ENCODE measurements around the gene NBPF9.
"Not testable (repeated sequence)": the region's sequence is repeated elsewhere in the genome, so short reads cannot be mapped to it uniquely, and the experiment has no call there.

DNA sequence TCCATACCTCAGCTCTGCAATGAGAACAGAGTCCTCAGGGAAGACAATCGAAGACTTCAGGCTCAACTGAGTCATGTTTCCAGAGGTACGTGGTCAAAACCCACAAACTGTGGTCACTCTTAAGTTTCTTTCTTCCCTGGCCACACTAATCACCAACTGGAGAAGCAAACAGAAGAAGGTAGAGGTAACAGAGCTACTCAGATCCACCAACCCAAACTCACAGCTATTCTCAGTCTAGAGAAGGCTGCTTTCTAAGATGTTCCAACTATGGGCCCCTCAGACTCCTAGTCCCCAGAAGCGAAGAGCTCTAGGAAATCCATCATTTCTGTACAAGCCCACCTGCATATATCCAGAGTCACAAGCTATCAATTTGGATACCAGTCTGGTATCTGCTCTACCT, 84.8 kb downstream of the NBPF9 start:
- TF ChIP-seq, protein P1, sequence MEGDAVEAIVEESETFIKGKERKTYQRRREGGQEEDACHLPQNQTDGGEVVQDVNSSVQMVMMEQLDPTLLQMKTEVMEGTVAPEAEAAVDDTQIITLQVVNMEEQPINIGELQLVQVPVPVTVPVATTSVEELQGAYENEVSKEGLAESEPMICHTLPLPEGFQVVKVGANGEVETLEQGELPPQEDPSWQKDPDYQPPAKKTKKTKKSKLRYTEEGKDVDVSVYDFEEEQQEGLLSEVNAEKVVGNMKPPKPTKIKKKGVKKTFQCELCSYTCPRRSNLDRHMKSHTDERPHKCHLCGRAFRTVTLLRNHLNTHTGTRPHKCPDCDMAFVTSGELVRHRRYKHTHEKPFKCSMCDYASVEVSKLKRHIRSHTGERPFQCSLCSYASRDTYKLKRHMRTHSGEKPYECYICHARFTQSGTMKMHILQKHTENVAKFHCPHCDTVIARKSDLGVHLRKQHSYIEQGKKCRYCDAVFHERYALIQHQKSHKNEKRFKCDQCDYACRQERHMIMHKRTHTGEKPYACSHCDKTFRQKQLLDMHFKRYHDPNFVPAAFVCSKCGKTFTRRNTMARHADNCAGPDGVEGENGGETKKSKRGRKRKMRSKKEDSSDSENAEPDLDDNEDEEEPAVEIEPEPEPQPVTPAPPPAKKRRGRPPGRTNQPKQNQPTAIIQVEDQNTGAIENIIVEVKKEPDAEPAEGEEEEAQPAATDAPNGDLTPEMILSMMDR (IDR thresholded peaks at IDR 0.05) = not testable (repeated sequence)
- TF ChIP-seq EZH2 (IDR thresholded peaks at IDR 0.05; ENCODE audit: borderline replicate concordance, insufficient read depth, low read depth, low read length, poor library complexity, severe bottlenecking) = not testable (repeated sequence)

Measured in B cell (primary cell).